Vagina (tissue), 2 donors: ENCODE data around the gene MESD.

Experiments
- POLR2A ChIP-seq, 2 donors: fragments of 450-650 bp; IDR thresholded peaks; one replicate each; pipeline ENCODE4 v1.6.1; 2017; ENCODE audit warnings: antibody characterized with exemption in 2 of 2, mild to moderate bottlenecking in 2 of 2, moderate library complexity in 2 of 2
- TF ChIP-seq, protein P1 (sequence below), 3 experiments: fragments of 450-650 bp in 2 of 3; fragments of 200-600 bp in 1 of 3; sonication (generic) in 1 of 3; IDR thresholded peaks; one replicate each; pipeline ENCODE4 v1.5.1; 2017 to 2019; ENCODE audit warnings: antibody characterized with exemption in 3 of 3, mild to moderate bottlenecking in 2 of 3, moderate library complexity in 2 of 3

DNA sequence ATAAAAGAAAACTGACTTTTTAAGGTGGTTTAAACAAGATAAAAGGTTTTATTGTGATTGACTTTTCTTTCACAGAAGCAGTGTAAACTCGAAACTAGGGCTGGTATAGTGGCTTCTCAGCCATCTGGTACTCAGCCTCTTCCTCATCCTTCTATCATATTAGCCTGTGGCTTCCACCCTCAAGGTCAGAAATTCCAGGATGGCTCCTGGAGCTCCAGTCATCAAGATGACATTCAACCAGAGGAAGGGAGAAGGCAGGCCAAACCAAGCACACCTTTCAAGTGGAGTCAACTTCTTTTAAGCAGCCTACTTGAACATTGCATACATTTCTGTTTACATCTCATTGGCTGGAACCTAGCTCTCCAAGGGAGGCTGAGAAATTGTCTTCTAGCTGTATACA is 1.3 kb upstream of the MESD start:
- TF ChIP-seq, protein P1, sequence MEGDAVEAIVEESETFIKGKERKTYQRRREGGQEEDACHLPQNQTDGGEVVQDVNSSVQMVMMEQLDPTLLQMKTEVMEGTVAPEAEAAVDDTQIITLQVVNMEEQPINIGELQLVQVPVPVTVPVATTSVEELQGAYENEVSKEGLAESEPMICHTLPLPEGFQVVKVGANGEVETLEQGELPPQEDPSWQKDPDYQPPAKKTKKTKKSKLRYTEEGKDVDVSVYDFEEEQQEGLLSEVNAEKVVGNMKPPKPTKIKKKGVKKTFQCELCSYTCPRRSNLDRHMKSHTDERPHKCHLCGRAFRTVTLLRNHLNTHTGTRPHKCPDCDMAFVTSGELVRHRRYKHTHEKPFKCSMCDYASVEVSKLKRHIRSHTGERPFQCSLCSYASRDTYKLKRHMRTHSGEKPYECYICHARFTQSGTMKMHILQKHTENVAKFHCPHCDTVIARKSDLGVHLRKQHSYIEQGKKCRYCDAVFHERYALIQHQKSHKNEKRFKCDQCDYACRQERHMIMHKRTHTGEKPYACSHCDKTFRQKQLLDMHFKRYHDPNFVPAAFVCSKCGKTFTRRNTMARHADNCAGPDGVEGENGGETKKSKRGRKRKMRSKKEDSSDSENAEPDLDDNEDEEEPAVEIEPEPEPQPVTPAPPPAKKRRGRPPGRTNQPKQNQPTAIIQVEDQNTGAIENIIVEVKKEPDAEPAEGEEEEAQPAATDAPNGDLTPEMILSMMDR (IDR thresholded peaks at IDR 0.05) = no peak
- TF ChIP-seq POLR2A (IDR thresholded peaks at IDR 0.05) = no peak
